CD4-positive, alpha-beta T cell (primary cell): Measurements from ENCODE around the gene CMSS1. TPM values are rescaled to one million over a fixed set of nuclear protein-coding genes. Genes with fewer than 3 reads are reported as not detected.

Experiments
- ATAC-seq: fragments of 200-7000 bp; cut with Tn5 transposase; one replicate; pipeline ENCODE4 v1.10.0; 2022; ENCODE audit warnings: mild to moderate bottlenecking; ENCODE audit not compliant: poor library complexity
- CTCF ChIA-PET: fragments of 350-600 bp; sonication (Branson Sonifier 250); formaldehyde crosslinking; loops from one replicate; lab custom pipeline; 2021; ENCODE audit warnings: antibody characterized with exemption, inconsistent platforms; lab: Charles Lee
- POLR2A ChIA-PET: fragments of 350-600 bp; sonication (Branson Sonifier 250); formaldehyde crosslinking; loops from one replicate; lab custom pipeline; 2021; ENCODE audit warnings: antibody characterized with exemption, inconsistent platforms; lab: Charles Lee
- DNase-seq, 14 experiments: peaks; one replicate each; pipeline ENCODE4 v3.0.0-alpha.2; 2013 to 2020; ENCODE audit warnings: mixed read lengths in 2 of 14
- H3K27ac ChIP-seq, 2 donors: one replicate each; pipeline versions ENCODE4 v1.5.1 to v1.7.0; 2013; ENCODE audit warnings: low read length in 2 of 2, low read depth in 1 of 2, mild to moderate bottlenecking in 1 of 2
- H3K27me3 ChIP-seq, 2 experiments: 1 replicate in 1 of 2; 2 replicates in 1 of 2; pipeline versions ENCODE4 v1.6.1 to v1.7.0; 2013; ENCODE audit warnings: low read length in 2 of 2, control low read depth in 1 of 2, mild to moderate bottlenecking in 1 of 2, moderate library complexity in 1 of 2; ENCODE audit not compliant: insufficient read depth in 2 of 2, control insufficient read depth in 1 of 2
- H3K36me3 ChIP-seq: one replicate; pipeline ENCODE4 v1.6.1; 2013; ENCODE audit warnings: low read length, control low read depth; ENCODE audit not compliant: insufficient read depth
- H3K4me1 ChIP-seq: one replicate; pipeline ENCODE4 v1.6.1; 2013; ENCODE audit warnings: low read length, control low read depth; ENCODE audit not compliant: insufficient read depth
- H3K4me3 ChIP-seq: one replicate; pipeline ENCODE4 v1.5.1; 2013; ENCODE audit warnings: mild to moderate bottlenecking, low read length, moderate library complexity
- H3K9me3 ChIP-seq, 2 experiments: 1 replicate in 1 of 2; 2 replicates in 1 of 2; pipeline versions ENCODE4 v1.6.1 to v1.7.0; 2013; ENCODE audit warnings: low read length in 2 of 2, mild to moderate bottlenecking in 2 of 2, control low read depth in 1 of 2, moderate library complexity in 1 of 2; ENCODE audit not compliant: control insufficient read depth in 1 of 2, insufficient read depth in 1 of 2
- H3K27ac Mint-ChIP-seq: one replicate; pipeline ENCODE4 v1.8.0; 2020; ENCODE audit warnings: mixed read lengths
- H3K27me3 Mint-ChIP-seq: one replicate; pipeline ENCODE4 v1.8.0; 2021; ENCODE audit warnings: mixed read lengths
- H3K36me3 Mint-ChIP-seq: one replicate; pipeline ENCODE4 v1.8.0; 2021; ENCODE audit warnings: low read depth, mixed read lengths
- H3K4me1 Mint-ChIP-seq: one replicate; pipeline ENCODE4 v1.8.0; 2021; ENCODE audit warnings: low read depth, mixed read lengths
- H3K4me3 Mint-ChIP-seq: one replicate; pipeline ENCODE4 v1.8.0; 2020; ENCODE audit warnings: mild to moderate bottlenecking, mixed read lengths
- H3K9me3 Mint-ChIP-seq: one replicate; pipeline ENCODE4 v1.8.0; 2020; ENCODE audit warnings: mixed read lengths
- intact Hi-C, 2 experiments: fragments of 100-400 bp; cut with DNase I in 1 of 2; cut with micrococcal nuclease in 1 of 2; formaldehyde crosslinking; loops; one replicate each; pipeline versions ENCODE4 v1.15.1 to v1.9.0; 2023 to 2025; cut with DNase I, micrococcal nuclease
- total RNA-seq, 174 experiments: library from RNA in 2 of 174; stranded (reverse) in 2 of 174; gene quantifications; one replicate each; pipeline ENCODE4 v1.2.3 and lab custom pipeline; 2021 to 2026
- TF ChIP-seq, protein P1 (sequence below): fragments of 200-600 bp; IDR thresholded peaks from one replicate; pipeline ENCODE4 v1.8.0; 2022; ENCODE audit warnings: antibody characterized with exemption, mild to moderate bottlenecking

CMSS1 gene
- total RNA-seq, 2 experiments from 2014 or later = 12.2 TPM

DNA sequence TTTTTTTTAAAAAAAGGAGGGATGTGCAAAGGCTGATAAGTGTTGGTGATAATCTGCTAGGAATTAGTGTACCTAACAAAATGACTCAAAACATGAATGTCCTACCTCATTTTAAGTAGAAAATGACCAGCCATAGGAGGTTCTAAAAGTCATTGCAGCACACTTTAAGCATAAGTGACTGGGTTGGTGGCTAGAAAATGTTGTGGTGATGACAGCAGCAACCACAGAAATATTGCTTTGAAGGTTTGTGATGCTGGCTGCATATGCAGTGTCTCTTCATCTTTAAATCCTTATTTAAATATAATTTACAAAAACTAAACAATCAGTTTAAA is 55.2 kb downstream of the CMSS1 start:
- Histone ChIP-seq H3K27ac (no peak overlapping the region), H3K4me1 (peaks cover 5% of the 10 kb centered on the region), H3K9me3 (no peaks in the 10 kb centered on the region), H3K4me3 (no peak overlapping the region), H3K27me3 (no peaks in the 10 kb centered on the region), H3K36me3 (no peaks in the 10 kb centered on the region)
- TF ChIP-seq, protein P1, sequence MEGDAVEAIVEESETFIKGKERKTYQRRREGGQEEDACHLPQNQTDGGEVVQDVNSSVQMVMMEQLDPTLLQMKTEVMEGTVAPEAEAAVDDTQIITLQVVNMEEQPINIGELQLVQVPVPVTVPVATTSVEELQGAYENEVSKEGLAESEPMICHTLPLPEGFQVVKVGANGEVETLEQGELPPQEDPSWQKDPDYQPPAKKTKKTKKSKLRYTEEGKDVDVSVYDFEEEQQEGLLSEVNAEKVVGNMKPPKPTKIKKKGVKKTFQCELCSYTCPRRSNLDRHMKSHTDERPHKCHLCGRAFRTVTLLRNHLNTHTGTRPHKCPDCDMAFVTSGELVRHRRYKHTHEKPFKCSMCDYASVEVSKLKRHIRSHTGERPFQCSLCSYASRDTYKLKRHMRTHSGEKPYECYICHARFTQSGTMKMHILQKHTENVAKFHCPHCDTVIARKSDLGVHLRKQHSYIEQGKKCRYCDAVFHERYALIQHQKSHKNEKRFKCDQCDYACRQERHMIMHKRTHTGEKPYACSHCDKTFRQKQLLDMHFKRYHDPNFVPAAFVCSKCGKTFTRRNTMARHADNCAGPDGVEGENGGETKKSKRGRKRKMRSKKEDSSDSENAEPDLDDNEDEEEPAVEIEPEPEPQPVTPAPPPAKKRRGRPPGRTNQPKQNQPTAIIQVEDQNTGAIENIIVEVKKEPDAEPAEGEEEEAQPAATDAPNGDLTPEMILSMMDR = no peak
- ChIA-PET CTCF (no interaction called here), POLR2A (no interaction called here)
- Mint-ChIP-seq H3K4me1 (peaks cover 30% of the 10 kb centered on the region), H3K36me3 (no peaks in the 10 kb centered on the region), H3K27me3 (no peaks in the 10 kb centered on the region), H3K4me3 (no peak overlapping the region), H3K9me3 (no peaks in the 10 kb centered on the region), H3K27ac (no peak overlapping the region)
- ATAC-seq = no peak
- DNase-seq = no peak
- intact Hi-C loops = loop anchor here in 1 of 2 experiments (5.0 kb wide), 1 partner anchor 56 kb away; the partner anchor contains the start of gene CMSS1

DNA sequence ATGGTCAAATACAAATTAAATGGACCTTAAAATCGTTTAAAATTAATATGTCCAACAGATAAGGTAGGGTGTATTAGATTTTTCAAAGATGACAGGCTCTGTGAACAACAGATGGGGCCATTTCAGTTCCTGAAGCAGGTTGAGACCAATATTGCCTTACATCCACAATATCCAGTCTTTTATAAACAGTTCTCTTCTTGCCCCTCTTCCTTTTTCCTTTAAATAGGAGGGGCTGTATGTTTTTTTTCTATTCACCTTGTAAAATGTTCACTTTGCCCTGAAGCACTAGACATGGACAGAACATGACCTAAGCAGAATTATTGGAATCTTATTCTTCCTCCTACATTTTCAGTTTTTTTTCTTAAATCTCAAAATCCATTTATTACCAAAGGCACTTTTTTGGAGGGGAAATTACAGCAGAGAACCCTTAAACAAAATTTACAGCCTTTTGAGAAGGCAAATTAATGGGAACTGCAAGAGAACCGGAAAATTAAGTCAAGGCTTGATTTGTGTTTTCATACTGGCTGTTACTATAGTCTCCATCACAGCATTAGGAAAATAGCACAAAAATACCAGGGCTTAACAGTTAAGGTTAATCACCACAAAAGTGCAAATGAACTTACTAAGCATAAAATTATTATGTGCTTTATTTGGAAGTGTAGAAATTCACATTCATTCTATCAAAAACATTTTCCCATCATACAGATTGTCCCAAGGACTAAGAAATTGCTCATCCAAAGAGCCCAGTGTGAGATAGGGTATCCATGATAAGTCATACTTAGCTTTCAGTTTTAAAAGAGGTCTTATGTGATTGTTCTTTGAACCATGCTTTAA is 55.8 kb downstream of the CMSS1 start:
- Mint-ChIP-seq H3K9me3 (no peaks in the 10 kb centered on the region), H3K4me3 (no peak overlapping the region), H3K27me3 (no peaks in the 10 kb centered on the region), H3K4me1 (peaks cover 31% of the 10 kb centered on the region), H3K27ac (no peak overlapping the region), H3K36me3 (no peaks in the 10 kb centered on the region)
- Histone ChIP-seq H3K36me3 (no peaks in the 10 kb centered on the region), H3K27me3 (no peaks in the 10 kb centered on the region), H3K9me3 (no peaks in the 10 kb centered on the region), H3K4me1 (peaks cover 5% of the 10 kb centered on the region), H3K4me3 (no peak overlapping the region), H3K27ac (no peak overlapping the region)
- TF ChIP-seq, protein P1 = no peak
- ChIA-PET POLR2A (no interaction called here), CTCF (no interaction called here)
- DNase-seq (no peak), ATAC-seq (no peak)
- intact Hi-C loops = loop anchor here in 1 of 2 experiments (5.0 kb wide), 1 partner anchor 56 kb away; the partner anchor contains the start of gene CMSS1

DNA sequence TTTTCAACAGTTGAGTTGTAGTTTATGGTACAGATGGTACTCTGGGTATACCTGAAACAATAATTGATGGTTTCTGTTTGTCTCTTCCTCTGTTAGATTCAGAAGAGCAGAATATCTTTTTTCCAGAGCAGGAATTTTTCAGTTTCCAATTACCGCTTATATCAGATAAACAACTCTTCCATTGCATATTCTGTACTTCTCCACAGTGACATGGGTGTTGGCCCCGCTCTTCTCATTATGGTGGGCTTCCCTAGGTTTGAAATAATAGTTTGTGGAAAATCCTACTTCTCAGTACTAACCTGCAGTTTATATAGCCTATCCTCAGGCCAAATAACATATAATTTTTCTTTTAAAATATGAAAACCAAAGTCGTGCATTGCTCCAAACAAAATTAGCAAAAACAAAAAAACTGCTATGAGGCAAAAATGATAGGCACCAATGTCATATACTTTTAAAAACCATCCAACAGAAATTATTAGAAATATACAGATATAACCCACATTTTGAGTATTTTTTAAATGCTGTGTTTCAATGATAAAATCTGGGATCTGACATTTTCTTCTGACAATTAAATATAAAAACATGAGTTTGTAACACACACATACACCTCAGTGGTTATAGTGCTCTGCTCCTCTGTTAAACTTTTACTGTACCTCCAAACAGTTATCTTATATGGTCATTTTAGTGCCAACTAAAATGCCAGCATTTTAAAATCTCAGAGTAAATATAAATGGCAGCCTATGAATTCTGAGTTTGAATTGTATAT is 56.8 kb downstream of the CMSS1 start:
- ATAC-seq = no peak
- CTCF ChIA-PET = interaction anchor here (1.1 kb wide), 1 partner anchor 15 kb away, joined by 3 read pairs; no protein-coding TSS in a partner anchor
- H3K9me3 ChIP-seq = no peaks in the 10 kb centered on the region
- Mint-ChIP-seq H3K27ac (no peak overlapping the region), H3K4me1 (peaks cover 32% of the 10 kb centered on the region), H3K4me3 (no peak overlapping the region), H3K9me3 (no peaks in the 10 kb centered on the region), H3K27me3 (no peaks in the 10 kb centered on the region), H3K36me3 (no peaks in the 10 kb centered on the region)
- no peaks in the 10 kb centered on the region for H3K27me3 ChIP-seq
- POLR2A ChIA-PET = no interaction called here
- H3K4me1 ChIP-seq = peaks cover 5% of the 10 kb centered on the region
- H3K4me3 ChIP-seq = no peak overlapping the region
- DNase-seq = no peak
- H3K36me3 ChIP-seq = no peaks in the 10 kb centered on the region
- no peak overlapping the region for H3K27ac ChIP-seq
- TF ChIP-seq, protein P1 = no peak
- intact Hi-C loops = loop anchor here (5.0 kb wide), 1 partner anchor 57 kb away; the partner anchor contains the start of gene CMSS1 (in 2 of the 2)
